OCI-LY3 (cell line): ENCODE measurements around the gene NUB1.

Experiments used
- H2AFZ ChIP-seq: fragments of 200-600, 300-600 bp; shearing (Covaris generic); 2 replicates; pipeline ENCODE4 v1.6.0; 2014; ENCODE audit warnings: antibody characterized with exemption, low read depth, low read length
- H3K27ac ChIP-seq: fragments of 200-600, 300-600 bp; sonication (generic); 2 replicates; pipeline ENCODE4 v1.5.1; 2014; ENCODE audit warnings: mild to moderate bottlenecking, low read length, moderate library complexity, mixed read lengths
- H3K27me3 ChIP-seq: fragments of 200-600, 300-600 bp; sonication (generic); 2 replicates; pipeline ENCODE4 v1.6.1; 2014; ENCODE audit warnings: low read depth, low read length, mixed read lengths
- H3K36me3 ChIP-seq: fragments of 200-600, 300-600 bp; sonication (generic); replicated peaks from 2 replicates; pipeline ENCODE3; 2014; ENCODE audit warnings: low read depth, low read length, mixed read lengths
- H3K4me1 ChIP-seq: fragments of 300-600, 200-600 bp; sonication (generic); 2 replicates; pipeline ENCODE4 v1.6.1; 2014; ENCODE audit warnings: low read length, mixed read lengths
- H3K4me2 ChIP-seq: fragments of 200-600, 300-600 bp; sonication (generic); 2 replicates; pipeline ENCODE4 v1.6.1; 2014; ENCODE audit warnings: low read length, mixed read lengths
- H3K4me3 ChIP-seq: fragments of 300-600, 200-600 bp; sonication (generic); 2 replicates; pipeline ENCODE4 v1.5.1; 2014; ENCODE audit warnings: antibody characterized with exemption, mild to moderate bottlenecking, low read length, moderate library complexity
- H3K79me2 ChIP-seq: fragments of 300-600, 200-600 bp; shearing (Covaris generic); 2 replicates; pipeline ENCODE4 v1.6.1; 2014; ENCODE audit warnings: mild to moderate bottlenecking, low read length, mixed read lengths
- H3K9ac ChIP-seq: fragments of 300-600, 200-600 bp; shearing (Covaris generic); 2 replicates; pipeline ENCODE4 v1.6.0; 2014; ENCODE audit warnings: mild to moderate bottlenecking, low read length, moderate library complexity
- H3K9me3 ChIP-seq: fragments of 200-600, 300-600 bp; shearing (Covaris generic); 2 replicates; pipeline ENCODE4 v1.6.1; 2014; ENCODE audit warnings: low read length, mixed read lengths; ENCODE audit not compliant: insufficient read depth
- H4K20me1 ChIP-seq: fragments of 200-600, 300-600 bp; sonication (generic); 2 replicates; pipeline ENCODE4 v1.6.1; 2016; ENCODE audit warnings: low read length, mixed read lengths; ENCODE audit not compliant: insufficient read depth
- CTCF ChIP-seq: fragments of 200-600, 300-600 bp; sonication (generic); IDR thresholded peaks from 2 replicates; pipeline ENCODE4 v1.5.1; 2014; ENCODE audit warnings: antibody characterized with exemption, low read length, low read depth
- EZH2phosphoT487 ChIP-seq: fragments of 200-600 bp; shearing (Covaris generic); IDR thresholded peaks from 2 replicates; pipeline ENCODE4 v1.6.1; 2018; ENCODE audit warnings: antibody characterized with exemption, mixed run types, low read depth

The NUB1 gene

DNA sequence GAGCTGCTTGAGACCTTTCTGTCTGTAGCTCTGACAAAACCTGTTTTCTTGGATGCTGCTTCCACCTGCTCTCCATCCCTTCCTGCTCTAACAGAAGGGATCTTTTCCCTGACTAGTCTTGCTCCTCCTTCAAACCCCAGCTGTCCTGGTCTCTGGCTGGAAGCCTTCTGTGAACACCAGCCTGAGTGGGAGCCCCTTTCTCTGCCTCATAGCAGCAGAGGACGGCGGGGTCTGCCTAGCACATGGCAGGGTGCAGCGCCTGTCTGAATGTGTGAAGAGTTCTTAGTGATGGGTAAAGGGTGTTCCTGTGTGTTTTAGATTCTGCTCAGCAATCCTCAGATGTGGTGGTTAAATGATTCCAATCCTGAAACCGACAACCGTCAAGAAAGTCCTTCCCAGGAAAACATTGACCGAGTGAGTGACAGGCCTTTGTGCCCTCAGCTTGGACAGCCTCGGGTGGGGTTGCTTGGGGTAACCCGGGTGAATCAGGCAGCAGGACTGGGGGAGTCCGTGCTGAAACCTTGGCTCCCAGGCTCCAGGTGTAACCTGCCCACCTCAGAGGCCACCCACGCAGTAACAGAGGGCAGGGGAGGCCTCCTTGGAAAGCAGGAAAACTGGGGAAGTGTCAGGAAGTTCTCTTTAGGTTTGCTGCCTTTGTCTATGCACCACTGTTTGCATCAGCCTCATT lies 34.1 kb downstream of the NUB1 start:
- Histone ChIP-seq H2AFZ (no peak overlapping the region), H3K27ac (no peak overlapping the region), H4K20me1 (no peaks in the 10 kb centered on the region; the same call in none of the 2 replicates), H3K4me2 (no peak overlapping the region), H3K4me1 (peaks cover 3% of the 10 kb centered on the region), H3K4me3 (no peak overlapping the region), H3K9ac (no peak overlapping the region), H3K79me2 (no peaks in the 10 kb centered on the region), H3K36me3 (no peaks in the 10 kb centered on the region), H3K9me3 (no peaks in the 10 kb centered on the region), H3K27me3 (no peaks in the 10 kb centered on the region)
- no peak for TF ChIP-seq CTCF
- no peak for TF ChIP-seq EZH2phosphoT487

GRCh38 chr7:151376218-151376902 lies 34.7 kb downstream of the NUB1 start:
- no peaks in the 10 kb centered on the region for H3K79me2 ChIP-seq
- no peaks in the 10 kb centered on the region for H3K36me3 ChIP-seq
- TF ChIP-seq CTCF: no peak
- no peak for TF ChIP-seq EZH2phosphoT487
- peaks cover 10% of the 10 kb centered on the region for H3K4me1 ChIP-seq
- no peak overlapping the region for H3K4me2 ChIP-seq
- no peak overlapping the region for H3K27ac ChIP-seq
- no peaks in the 10 kb centered on the region for H3K27me3 ChIP-seq
- no peak overlapping the region for H3K4me3 ChIP-seq
- no peak overlapping the region for H3K9ac ChIP-seq
- no peaks in the 10 kb centered on the region for H3K9me3 ChIP-seq
- no peak overlapping the region for H2AFZ ChIP-seq
- H4K20me1 ChIP-seq: no peaks in the 10 kb centered on the region; the same call in none of the 2 replicates

- Histone ChIP-seq H3K27ac (no peak overlapping the region), H3K9me3 (no peaks in the 10 kb centered on the region), H3K4me2 (no peak overlapping the region), H3K27me3 (peaks cover 7% of the 10 kb centered on the region; the same call in 1 of the 2 replicates), H3K4me1 (peaks cover 12% of the 10 kb centered on the region), H3K79me2 (no peaks in the 10 kb centered on the region), H4K20me1 (no peaks in the 10 kb centered on the region; the same call in none of the 2 replicates), H3K36me3 (no peaks in the 10 kb centered on the region), H3K4me3 (no peak overlapping the region), H3K9ac (no peak overlapping the region), H2AFZ (no peak overlapping the region)
- TF ChIP-seq CTCF (no peak), EZH2phosphoT487 (no peak)
Observed at GRCh38 chr7:151377406-151377805, 35.8 kb downstream of the NUB1 start.

GRCh38 chr7:151378011-151378410 lies 36.4 kb downstream of the NUB1 start:
- H3K27me3 ChIP-seq: peaks cover 10% of the 10 kb centered on the region; the same call in 1 of the 2 replicates
- H3K9me3 ChIP-seq: no peaks in the 10 kb centered on the region
- H3K4me3 ChIP-seq: no peak overlapping the region
- no peaks in the 10 kb centered on the region; the same call in none of the 2 replicates for H4K20me1 ChIP-seq
- no peak overlapping the region for H3K27ac ChIP-seq
- no peak overlapping the region for H3K9ac ChIP-seq
- H3K36me3 ChIP-seq: no peaks in the 10 kb centered on the region
- no peak overlapping the region for H3K4me2 ChIP-seq
- H3K79me2 ChIP-seq: no peaks in the 10 kb centered on the region
- no peak overlapping the region for H2AFZ ChIP-seq
- TF ChIP-seq EZH2phosphoT487 (no peak), CTCF (no peak)
- peaks cover 12% of the 10 kb centered on the region for H3K4me1 ChIP-seq
